Measurements from ENCODE around the gene ST6GAL1.

DNA sequence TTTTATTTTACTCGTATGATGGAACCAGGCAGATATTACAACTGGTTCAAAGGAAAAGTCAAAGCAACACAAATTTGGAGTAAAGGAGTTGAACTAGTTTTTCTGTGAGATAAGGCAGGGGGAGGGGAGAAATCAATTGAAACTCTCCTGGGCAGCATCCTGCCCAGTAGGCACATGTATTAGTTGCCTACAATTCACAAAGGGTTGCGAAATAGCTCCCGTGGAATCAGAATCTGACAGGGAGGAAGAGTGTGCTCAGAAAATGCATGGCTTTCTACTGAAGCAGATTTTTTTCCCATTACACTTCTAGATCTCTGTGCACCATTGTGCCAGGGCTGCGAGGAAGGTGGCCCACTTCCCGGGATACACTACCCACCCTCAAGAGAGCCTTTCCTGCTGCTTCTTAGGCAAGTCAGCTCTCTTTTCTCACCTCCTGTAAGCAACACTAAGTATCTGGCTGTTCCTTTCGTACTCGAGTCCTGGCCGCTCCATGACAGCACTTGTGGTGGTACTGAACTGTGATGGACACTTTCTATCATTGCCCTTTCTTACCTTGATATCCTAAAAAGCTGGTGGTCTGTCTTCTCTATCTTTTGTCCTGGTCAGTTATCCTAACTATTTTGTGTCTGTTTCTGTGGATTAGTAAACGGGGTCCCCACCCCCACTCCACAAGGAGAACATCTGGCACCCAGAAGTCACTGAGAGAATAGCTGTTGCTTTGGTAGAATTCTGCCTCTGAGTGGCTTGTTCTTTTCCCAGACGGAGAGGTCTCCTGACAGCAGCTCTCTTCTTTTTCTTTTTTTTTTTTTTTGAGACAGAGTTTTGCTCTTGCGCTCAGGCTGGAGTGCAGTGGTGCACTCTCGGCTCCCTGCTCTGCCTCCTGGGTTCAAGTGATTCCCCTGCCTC lies 134.1 kb downstream of the ST6GAL1 start:
- TF ChIP-seq EZH2 (IDR thresholded peaks at IDR 0.05; ENCODE audit: borderline replicate concordance, low read depth, low read length, severe bottlenecking), result no peak
- TF ChIP-seq, protein P1, sequence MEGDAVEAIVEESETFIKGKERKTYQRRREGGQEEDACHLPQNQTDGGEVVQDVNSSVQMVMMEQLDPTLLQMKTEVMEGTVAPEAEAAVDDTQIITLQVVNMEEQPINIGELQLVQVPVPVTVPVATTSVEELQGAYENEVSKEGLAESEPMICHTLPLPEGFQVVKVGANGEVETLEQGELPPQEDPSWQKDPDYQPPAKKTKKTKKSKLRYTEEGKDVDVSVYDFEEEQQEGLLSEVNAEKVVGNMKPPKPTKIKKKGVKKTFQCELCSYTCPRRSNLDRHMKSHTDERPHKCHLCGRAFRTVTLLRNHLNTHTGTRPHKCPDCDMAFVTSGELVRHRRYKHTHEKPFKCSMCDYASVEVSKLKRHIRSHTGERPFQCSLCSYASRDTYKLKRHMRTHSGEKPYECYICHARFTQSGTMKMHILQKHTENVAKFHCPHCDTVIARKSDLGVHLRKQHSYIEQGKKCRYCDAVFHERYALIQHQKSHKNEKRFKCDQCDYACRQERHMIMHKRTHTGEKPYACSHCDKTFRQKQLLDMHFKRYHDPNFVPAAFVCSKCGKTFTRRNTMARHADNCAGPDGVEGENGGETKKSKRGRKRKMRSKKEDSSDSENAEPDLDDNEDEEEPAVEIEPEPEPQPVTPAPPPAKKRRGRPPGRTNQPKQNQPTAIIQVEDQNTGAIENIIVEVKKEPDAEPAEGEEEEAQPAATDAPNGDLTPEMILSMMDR (IDR thresholded peaks at IDR 0.05; ENCODE audit: borderline replicate concordance, extremely low read depth, low read length, poor library complexity, severe bottlenecking), result no peak

All from DND-41 (cell line).